ENCODE results near the gene SERPIND1. TPM values are rescaled to one million over a fixed set of nuclear protein-coding genes. Genes with fewer than 3 reads are reported as not detected.
"Not testable (repeated sequence)": the region's sequence is repeated elsewhere in the genome, so short reads cannot be mapped to it uniquely, and the experiment has no call there.

SERPIND1 gene
- polyA plus RNA-seq, 3 donors from 2014 or later, result 0.43 TPM; not detected in 2

- H3K4me3 Mint-ChIP-seq, result peak overlapping the region in 1 of 5 donors; percentile 15
- peaks cover 0 to 2% (median 2%) of the 10 kb centered on the region in 3 donors for H3K27me3 Mint-ChIP-seq (ENCODE audit: low read depth in 3 of 3)
- no peaks in the 10 kb centered on the region for H3K9me3 Mint-ChIP-seq
- peaks cover 16 to 29% of the 10 kb centered on the region in 2 donors for H3K4me1 Mint-ChIP-seq
- peak overlapping the region; percentile 46 to 88 (median 74) for H3K27ac Mint-ChIP-seq
- peaks cover 25 to 42% (median 26%) of the 10 kb centered on the region in 3 donors for H3K36me3 Mint-ChIP-seq
- DNase-seq, result peak; percentile 2 to 42 (median 10)
These were observed 37.3 kb downstream of the SERPIND1 start for GRCh38 chr22:20811171-20811570.

DNA sequence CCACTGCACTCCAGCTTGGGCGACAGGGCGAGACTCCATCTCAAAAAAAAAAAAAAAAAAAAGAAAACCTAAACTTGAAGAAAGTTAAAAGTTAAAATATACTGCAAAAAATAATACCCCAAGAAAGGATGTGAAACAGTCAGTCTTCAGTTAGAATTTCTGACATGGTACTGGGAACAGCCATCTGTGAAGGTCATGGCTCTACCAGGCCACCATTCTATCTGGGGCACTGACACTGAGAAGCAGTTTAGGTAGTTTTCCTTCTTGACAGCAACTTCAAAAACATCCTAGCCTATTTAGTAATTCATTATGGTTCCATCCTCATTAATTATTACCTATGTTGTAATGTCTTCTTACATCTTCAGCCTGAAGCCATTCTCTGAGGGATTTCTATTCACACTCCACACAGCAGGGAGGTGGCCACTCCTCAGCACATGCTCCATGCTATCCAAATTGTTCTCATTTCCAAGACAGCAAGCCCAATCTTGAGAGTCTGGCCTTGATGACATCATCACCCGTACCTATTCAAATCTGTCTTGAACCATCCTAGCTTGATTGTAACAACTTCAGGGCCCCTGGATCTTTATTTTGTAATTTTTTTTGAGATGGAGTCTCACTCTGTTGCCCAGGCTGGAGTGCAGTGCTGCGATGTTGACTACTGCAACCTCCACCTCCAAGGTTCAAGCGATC, 38.2 kb downstream of the SERPIND1 start:
- Mint-ChIP-seq H3K27ac (peak overlapping the region in 1 of 6 donors; percentile 38), H3K27me3 (ENCODE audit: low read depth in 3 of 3) (peaks cover 0 to 2% (median 2%) of the 10 kb centered on the region in 3 donors), H3K4me1 (peaks cover 16 to 29% of the 10 kb centered on the region in 2 donors), H3K4me3 (no peak overlapping the region), H3K9me3 (no peaks in the 10 kb centered on the region), H3K36me3 (peaks cover 23 to 47% (median 23%) of the 10 kb centered on the region in 3 donors)
- no peak for DNase-seq

GRCh38 chr22:20813056-20813455, 39.1 kb downstream of the SERPIND1 start:
- no peak overlapping the region for H3K4me3 Mint-ChIP-seq
- DNase-seq, result no peak
- peaks cover 17 to 43% (median 18%) of the 10 kb centered on the region in 3 donors for H3K36me3 Mint-ChIP-seq
- H3K27ac Mint-ChIP-seq, result no peak overlapping the region
- H3K9me3 Mint-ChIP-seq, result no peaks in the 10 kb centered on the region
- peaks cover 0 to 2% (median 2%) of the 10 kb centered on the region in 3 donors for H3K27me3 Mint-ChIP-seq (ENCODE audit: low read depth in 3 of 3)
- H3K4me1 Mint-ChIP-seq, result peaks cover 16 to 29% of the 10 kb centered on the region in 2 donors

GRCh38 chr22:20814221-20814808, 40.4 kb downstream of the SERPIND1 start:
- Mint-ChIP-seq H3K27me3 (ENCODE audit: low read depth in 3 of 3) (peaks cover 0 to 3% (median 2%) of the 10 kb centered on the region in 3 donors), H3K36me3 (peaks cover 15 to 54% (median 20%) of the 10 kb centered on the region in 3 donors), H3K9me3 (no peaks in the 10 kb centered on the region), H3K27ac (peak overlapping the region in 1 of 6 donors; percentile 34), H3K4me1 (peaks cover 15 to 28% of the 10 kb centered on the region in 2 donors), H3K4me3 (no peak overlapping the region)
- DNase-seq, result no peak

GRCh38 chr22:20815477-20816050, 41.7 kb downstream of the SERPIND1 start:
- no peak for DNase-seq
- peaks cover 0 to 3% (median 2%) of the 10 kb centered on the region in 3 donors for H3K27me3 Mint-ChIP-seq (ENCODE audit: low read depth in 3 of 3)
- H3K4me1 Mint-ChIP-seq, result peaks cover 12 to 18% of the 10 kb centered on the region in 2 donors
- H3K9me3 Mint-ChIP-seq, result no peaks in the 10 kb centered on the region
- H3K4me3 Mint-ChIP-seq, result no peak overlapping the region
- peak overlapping the region in 1 of 6 donors; percentile 1 for H3K27ac Mint-ChIP-seq
- peaks cover 13 to 52% (median 20%) of the 10 kb centered on the region in 3 donors for H3K36me3 Mint-ChIP-seq

DNA sequence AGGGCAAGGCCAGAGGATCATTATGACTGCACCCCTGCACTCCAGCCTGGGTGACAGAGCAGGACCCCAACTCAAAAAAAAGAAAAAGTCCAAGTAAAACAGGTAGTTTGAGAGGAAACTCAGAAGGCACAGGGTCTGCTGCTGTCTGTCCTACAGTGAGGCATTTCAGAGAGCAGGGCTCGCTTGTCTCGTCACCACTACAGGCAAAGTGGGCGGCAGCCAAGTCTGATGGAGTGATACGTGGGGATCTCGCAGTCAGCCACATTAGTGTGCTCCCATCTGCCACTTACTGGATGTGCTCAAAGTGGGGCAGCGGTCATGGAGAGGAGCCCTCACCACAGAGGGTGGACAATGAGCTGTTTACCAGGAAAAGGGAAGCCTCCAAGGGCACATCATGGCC, 42.6 kb downstream of the SERPIND1 start:
- no peak for DNase-seq
- Mint-ChIP-seq H3K27me3 (ENCODE audit: low read depth in 3 of 3) (peaks cover 0 to 2% (median 2%) of the 10 kb centered on the region in 3 donors), H3K9me3 (no peaks in the 10 kb centered on the region), H3K36me3 (peaks cover 4 to 45% (median 19%) of the 10 kb centered on the region in 3 donors), H3K4me3 (no peak overlapping the region), H3K27ac (no peak overlapping the region), H3K4me1 (peaks cover 3 to 8% of the 10 kb centered on the region in 2 donors)

- H3K27me3 Mint-ChIP-seq (ENCODE audit: low read depth in 3 of 3), result peaks cover 0 to 2% (median 2%) of the 10 kb centered on the region in 3 donors
- H3K9me3 Mint-ChIP-seq, result no peaks in the 10 kb centered on the region
- H3K36me3 Mint-ChIP-seq, result peaks cover 0 to 39% (median 20%) of the 10 kb centered on the region in 3 donors
- DNase-seq, result no peak
- H3K4me1 Mint-ChIP-seq, result no peaks in the 10 kb centered on the region
- peak overlapping the region in 2 of 6 donors; percentile 6 to 12 for H3K27ac Mint-ChIP-seq
- no peak overlapping the region for H3K4me3 Mint-ChIP-seq
These were observed 44.6 kb downstream of the SERPIND1 start for GRCh38 chr22:20818471-20818870.

- H3K4me3 Mint-ChIP-seq, result no peak overlapping the region
- peaks cover 0 to 2% (median 2%) of the 10 kb centered on the region in 3 donors for H3K27me3 Mint-ChIP-seq (ENCODE audit: low read depth in 3 of 3)
- peak overlapping the region in 1 of 6 donors; percentile 28 for H3K27ac Mint-ChIP-seq
- peaks cover 0 to 37% (median 19%) of the 10 kb centered on the region in 3 donors for H3K36me3 Mint-ChIP-seq
- H3K4me1 Mint-ChIP-seq, result no peaks in the 10 kb centered on the region
- H3K9me3 Mint-ChIP-seq, result no peaks in the 10 kb centered on the region
- no peak for DNase-seq
These were observed 45.6 kb downstream of the SERPIND1 start for GRCh38 chr22:20819471-20819870.

DNA sequence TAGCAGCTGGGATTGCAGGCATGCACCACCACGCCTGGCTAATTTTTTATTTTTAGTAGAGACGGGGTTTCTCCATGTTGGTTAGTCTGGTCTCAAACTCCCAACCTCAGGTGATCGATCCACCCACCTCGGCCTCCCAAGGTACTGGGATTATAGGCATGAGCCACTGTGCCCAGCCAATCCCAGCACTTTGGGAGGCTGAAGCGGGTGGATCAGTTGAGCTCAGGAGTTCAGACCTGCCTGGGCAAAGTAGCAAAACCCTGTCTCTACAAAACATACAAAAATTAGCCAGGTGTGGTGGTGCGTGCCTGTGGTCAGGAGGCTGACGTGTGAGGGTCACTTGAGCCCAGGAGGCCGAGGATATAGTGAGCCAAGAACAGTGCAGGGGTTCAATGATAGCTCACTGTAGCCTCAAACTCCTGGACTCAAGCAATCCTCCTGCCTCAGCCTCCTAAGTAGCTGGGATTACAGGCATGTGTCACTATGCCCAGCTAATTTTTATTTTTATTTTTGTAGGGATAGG, 47.9 kb downstream of the SERPIND1 start:
- H3K4me3 Mint-ChIP-seq; H3K27me3 Mint-ChIP-seq (ENCODE audit: low read depth in 3 of 3); H3K9me3 Mint-ChIP-seq; DNase-seq; H3K27ac Mint-ChIP-seq; H3K4me1 Mint-ChIP-seq: not testable (repeated sequence)
- peaks cover 0 to 29% (median 22%) of the 10 kb centered on the region in 3 donors for H3K36me3 Mint-ChIP-seq

DNA sequence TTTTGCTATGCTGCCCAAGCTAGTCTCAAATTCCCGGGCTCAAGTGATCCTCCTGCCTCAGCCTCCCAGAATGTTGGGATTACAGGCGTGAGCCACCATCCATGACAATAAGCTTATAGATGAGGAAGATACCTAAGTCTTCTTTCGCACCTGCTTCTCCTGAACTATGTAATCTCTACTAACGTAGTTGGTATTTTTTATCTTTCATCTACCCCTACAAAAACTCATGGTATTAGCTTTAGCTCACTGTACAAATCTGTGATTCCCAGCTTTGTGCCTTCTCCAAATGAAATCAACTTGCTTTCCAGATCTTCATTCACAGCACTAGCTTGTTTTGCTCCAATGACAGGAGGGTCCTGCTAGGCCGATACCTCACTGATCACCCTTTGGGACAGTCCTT, 48.3 kb downstream of the SERPIND1 start:
- Mint-ChIP-seq H3K27me3 (ENCODE audit: low read depth in 3 of 3) (peaks cover 0 to 4% (median 2%) of the 10 kb centered on the region in 3 donors), H3K36me3 (peaks cover 0 to 29% (median 22%) of the 10 kb centered on the region in 3 donors), H3K4me3 (no peak overlapping the region), H3K27ac (peak overlapping the region in 1 of 6 donors; percentile 9), H3K9me3 (no peaks in the 10 kb centered on the region), H3K4me1 (no peaks in the 10 kb centered on the region)
- no peak for DNase-seq

GRCh38 chr22:20823264-20823663, 49.4 kb downstream of the SERPIND1 start:
- DNase-seq, result no peak
- Mint-ChIP-seq H3K36me3 (peaks cover 0 to 36% (median 22%) of the 10 kb centered on the region in 3 donors), H3K27me3 (ENCODE audit: low read depth in 3 of 3) (peaks cover 0 to 4% (median 2%) of the 10 kb centered on the region in 3 donors), H3K9me3 (no peaks in the 10 kb centered on the region), H3K4me3 (no peak overlapping the region), H3K4me1 (no peaks in the 10 kb centered on the region), H3K27ac (no peak overlapping the region)

DNA sequence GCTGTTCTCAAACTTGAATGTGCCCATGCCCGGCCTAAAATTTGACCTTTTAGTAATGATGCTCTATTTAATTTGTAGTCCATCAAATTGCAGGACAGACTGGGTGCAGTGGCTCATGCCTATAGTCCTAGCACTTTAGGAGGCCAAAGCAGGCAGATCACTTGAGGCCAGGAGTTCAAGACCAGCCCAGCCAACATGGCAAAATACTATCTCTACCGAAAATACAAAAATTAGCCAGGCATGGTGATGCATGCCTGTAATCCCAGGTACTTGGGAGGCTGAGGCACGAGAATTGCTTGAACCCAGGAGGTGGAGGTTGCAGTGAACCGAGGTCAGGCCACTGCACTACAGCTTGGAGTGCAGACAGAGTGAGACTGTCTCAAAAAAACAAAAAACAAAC, 51.3 kb downstream of the SERPIND1 start:
- H3K27me3 Mint-ChIP-seq (ENCODE audit: low read depth in 3 of 3); H3K4me3 Mint-ChIP-seq; H3K9me3 Mint-ChIP-seq; DNase-seq; H3K4me1 Mint-ChIP-seq: not testable (repeated sequence)
- Mint-ChIP-seq H3K27ac (peak overlapping the region in 1 of 6 donors; percentile 7), H3K36me3 (peaks cover 9 to 41% (median 21%) of the 10 kb centered on the region in 3 donors)

- no peak overlapping the region for H3K4me3 Mint-ChIP-seq
- no peak for DNase-seq
- no peaks in the 10 kb centered on the region for H3K9me3 Mint-ChIP-seq
- H3K27me3 Mint-ChIP-seq (ENCODE audit: low read depth in 3 of 3), result peaks cover 0 to 2% (median 2%) of the 10 kb centered on the region in 3 donors
- peak overlapping the region in 1 of 6 donors; percentile 7 for H3K27ac Mint-ChIP-seq
- H3K4me1 Mint-ChIP-seq, result no peaks in the 10 kb centered on the region
- peaks cover 12 to 44% (median 23%) of the 10 kb centered on the region in 3 donors for H3K36me3 Mint-ChIP-seq
These were observed 51.7 kb downstream of the SERPIND1 start for GRCh38 chr22:20825624-20826023.

Measured in immature natural killer cell (primary cell).